ENCODE results near the gene UBA52.
A peak's percentile ranks its signal among the peaks of the same experiment; 100 is the strongest.
"Not testable (repeated sequence)": the region's sequence is repeated elsewhere in the genome, so short reads cannot be mapped to it uniquely, and the experiment has no call there.

Gene UBA52

DNA sequence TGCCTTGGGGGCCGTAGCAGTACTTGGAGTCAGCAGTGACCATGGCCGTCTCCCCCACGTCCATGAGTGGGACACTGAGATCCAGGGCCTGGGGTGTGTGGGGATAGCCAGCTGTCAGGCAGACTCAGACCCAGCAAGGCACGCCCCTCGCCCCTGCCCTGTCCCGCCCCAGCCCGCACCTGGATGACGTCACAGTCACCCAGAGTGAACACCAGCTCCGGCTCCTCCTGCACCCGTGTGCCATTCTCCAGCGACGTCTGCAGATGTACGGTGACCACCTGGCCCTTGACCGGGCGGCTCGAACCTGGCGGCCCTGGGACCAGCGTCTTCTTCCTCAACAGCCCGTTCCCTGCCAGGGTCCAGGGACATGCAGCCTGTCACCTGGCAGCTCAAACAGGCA is 32.3 kb upstream of the UBA52 start:
- H3K79me1 ChIP-seq (ENCODE audit: low read length) = peaks cover 10% of the 10 kb centered on the region
- no peak overlapping the region for H4K8ac ChIP-seq (ENCODE audit: low read depth, low read length)
- no CpG with 5 or more reads among the region's 19 CpGs for WGBS (ENCODE audit: extremely low coverage, insufficient coverage, insufficient read length)
- no peak overlapping the region for H2BK12ac ChIP-seq (ENCODE audit: low read length)
- H3K4me1 ChIP-seq (ENCODE audit: control insufficient read depth in 1 of 2, insufficient read depth in 2 of 2, low read length in 2 of 2) = peaks cover 6 to 13% of the 10 kb centered on the region in 2 experiments
- no peak overlapping the region for H3K4ac ChIP-seq (ENCODE audit: low read depth, low read length)
- H4K12ac ChIP-seq (ENCODE audit: low read depth, low read length) = no peak overlapping the region
- no peak overlapping the region for H2BK120ac ChIP-seq (ENCODE audit: insufficient read depth, low read length, poor library complexity)
- no peak overlapping the region for H3K23ac ChIP-seq (ENCODE audit: low read length)
- no peak overlapping the region for H2AK5ac ChIP-seq (ENCODE audit: low read length)
- DNase-seq = no peak
- no peak overlapping the region for H3K4me3 ChIP-seq (ENCODE audit: low read depth, low read length)
- H3K14ac ChIP-seq (ENCODE audit: low read length) = no peak overlapping the region
- H3K18ac ChIP-seq (ENCODE audit: low read length) = peak overlapping the region; percentile 22
- H2AFZ ChIP-seq (ENCODE audit: insufficient read depth, low read length, poor library complexity) = no peak overlapping the region
- H4K91ac ChIP-seq (ENCODE audit: low read depth, low read length) = no peak overlapping the region
- peaks cover 8% of the 10 kb centered on the region for H3K79me2 ChIP-seq (ENCODE audit: control insufficient read depth, insufficient read depth, low read length, poor library complexity)
- H3K9me3 ChIP-seq (ENCODE audit: insufficient read depth, low read depth, low read length) = peaks cover under 1% of the 10 kb centered on the region
- H3K36me3 ChIP-seq (ENCODE audit: control insufficient read depth in 1 of 2, insufficient read depth in 2 of 2, low read length in 2 of 2) = peaks cover 50 to 53% of the 10 kb centered on the region in 2 experiments
- H3K27me3 ChIP-seq (ENCODE audit: insufficient read depth, low read length) = no peaks in the 10 kb centered on the region
- no peak overlapping the region for H3K9ac ChIP-seq (ENCODE audit: low read length)
- H3K4me2 ChIP-seq (ENCODE audit: low read length) = no peak overlapping the region
- H2BK5ac ChIP-seq (ENCODE audit: low read depth, low read length, poor library complexity) = no peak overlapping the region
- H3K27ac ChIP-seq (ENCODE audit: low read depth, low read length) = no peak overlapping the region

DNA sequence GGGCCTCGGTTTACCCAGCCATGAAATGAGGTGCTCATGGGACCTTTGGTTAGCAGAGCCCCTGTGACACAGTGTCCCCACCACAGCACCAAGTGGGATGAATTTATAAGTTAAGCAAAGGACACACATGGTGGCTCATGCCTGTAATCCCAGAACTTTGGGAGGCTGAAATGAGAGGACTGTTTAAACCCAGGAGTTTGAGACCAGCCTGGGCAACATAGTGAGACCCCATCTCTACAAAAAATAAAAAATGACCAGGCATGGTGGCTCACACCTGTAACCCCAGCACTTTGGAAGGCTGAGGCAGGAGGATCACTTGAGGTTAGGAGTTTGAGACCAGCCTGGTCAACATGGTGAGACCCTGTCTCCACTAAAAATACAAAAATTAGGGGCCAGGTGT is 31.5 kb upstream of the UBA52 start:
- not testable (repeated sequence) for H3K79me2 ChIP-seq (ENCODE audit: control insufficient read depth, insufficient read depth, low read length, poor library complexity); H3K23ac ChIP-seq (ENCODE audit: low read length); H3K9me3 ChIP-seq (ENCODE audit: insufficient read depth, low read depth, low read length); H2AK5ac ChIP-seq (ENCODE audit: low read length); H2BK5ac ChIP-seq (ENCODE audit: low read depth, low read length, poor library complexity); H4K8ac ChIP-seq (ENCODE audit: low read depth, low read length); H4K12ac ChIP-seq (ENCODE audit: low read depth, low read length); H3K14ac ChIP-seq (ENCODE audit: low read length); H3K27me3 ChIP-seq (ENCODE audit: insufficient read depth, low read length); H3K18ac ChIP-seq (ENCODE audit: low read length); H3K4me2 ChIP-seq (ENCODE audit: low read length); H3K4me3 ChIP-seq (ENCODE audit: low read depth, low read length); H4K91ac ChIP-seq (ENCODE audit: low read depth, low read length); H3K9ac ChIP-seq (ENCODE audit: low read length); H2AFZ ChIP-seq (ENCODE audit: insufficient read depth, low read length, poor library complexity); H2BK120ac ChIP-seq (ENCODE audit: insufficient read depth, low read length, poor library complexity); DNase-seq; H2BK12ac ChIP-seq (ENCODE audit: low read length); H3K4ac ChIP-seq (ENCODE audit: low read depth, low read length); H3K27ac ChIP-seq (ENCODE audit: low read depth, low read length)
- peaks cover 6 to 13% of the 10 kb centered on the region in 2 experiments for H3K4me1 ChIP-seq (ENCODE audit: control insufficient read depth in 1 of 2, insufficient read depth in 2 of 2, low read length in 2 of 2)
- no CpG with 5 or more reads among the region's 1 CpG for WGBS (ENCODE audit: extremely low coverage, insufficient coverage, insufficient read length)
- H3K36me3 ChIP-seq (ENCODE audit: control insufficient read depth in 1 of 2, insufficient read depth in 2 of 2, low read length in 2 of 2) = peaks cover 46 to 51% of the 10 kb centered on the region in 2 experiments
- peaks cover 10% of the 10 kb centered on the region for H3K79me1 ChIP-seq (ENCODE audit: low read length)

DNA sequence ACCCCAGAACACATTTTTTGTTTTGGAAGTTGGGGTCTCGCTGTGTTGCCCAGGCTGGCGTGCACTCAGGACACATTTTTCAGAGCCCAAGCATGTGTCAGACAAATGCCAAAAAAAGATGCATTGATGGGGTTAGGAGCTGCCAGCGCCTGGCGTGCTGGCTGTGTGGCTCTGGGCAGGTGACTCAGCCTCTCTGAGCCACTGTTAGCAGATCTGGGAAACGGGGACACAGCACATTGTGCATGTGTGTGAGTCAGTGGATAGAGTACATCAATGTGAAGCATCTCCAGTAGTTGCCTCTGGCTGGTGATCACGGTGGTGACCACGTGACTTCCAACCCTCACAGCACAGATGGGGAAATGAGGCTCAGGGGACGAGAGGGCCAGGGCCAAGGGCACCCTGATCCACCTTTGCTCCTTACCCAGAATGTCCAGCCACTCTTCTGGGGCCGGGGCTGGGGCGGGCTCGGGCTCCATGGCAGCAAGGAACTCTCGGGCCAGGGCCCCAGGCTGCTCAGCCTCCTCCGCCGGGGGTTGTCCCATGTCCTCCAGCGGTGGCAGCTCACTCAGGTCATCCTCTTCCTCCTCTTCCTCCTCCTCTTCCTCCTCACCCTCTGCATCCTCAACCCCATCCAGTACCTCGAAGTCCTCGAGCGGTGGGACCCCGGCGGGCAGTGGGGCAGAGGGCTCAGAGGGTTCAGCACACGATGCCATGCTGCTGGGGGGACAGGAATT is 30.2 kb upstream of the UBA52 start:
- Histone ChIP-seq H3K4me3 (ENCODE audit: low read depth, low read length) (no peak overlapping the region), H3K9ac (ENCODE audit: low read length) (no peak overlapping the region), H3K79me1 (ENCODE audit: low read length) (peaks cover 10% of the 10 kb centered on the region), H3K27ac (ENCODE audit: low read depth, low read length) (no peak overlapping the region), H3K4ac (ENCODE audit: low read depth, low read length) (no peak overlapping the region), H3K23ac (ENCODE audit: low read length) (no peak overlapping the region), H3K36me3 (ENCODE audit: control insufficient read depth in 1 of 2, insufficient read depth in 2 of 2, low read length in 2 of 2) (peaks cover 36 to 41% of the 10 kb centered on the region in 2 experiments), H4K12ac (ENCODE audit: low read depth, low read length) (peak overlapping the region; percentile 6), H4K91ac (ENCODE audit: low read depth, low read length) (no peak overlapping the region), H2AFZ (ENCODE audit: insufficient read depth, low read length, poor library complexity) (no peak overlapping the region), H3K27me3 (ENCODE audit: insufficient read depth, low read length) (no peaks in the 10 kb centered on the region), H4K8ac (ENCODE audit: low read depth, low read length) (peak overlapping the region; percentile 1), H3K4me1 (ENCODE audit: control insufficient read depth in 1 of 2, insufficient read depth in 2 of 2, low read length in 2 of 2) (peaks cover 6 to 13% of the 10 kb centered on the region in 2 experiments), H2BK12ac (ENCODE audit: low read length) (no peak overlapping the region), H3K9me3 (ENCODE audit: insufficient read depth, low read depth, low read length) (no peaks in the 10 kb centered on the region), H3K79me2 (ENCODE audit: control insufficient read depth, insufficient read depth, low read length, poor library complexity) (peaks cover 8% of the 10 kb centered on the region), H3K4me2 (ENCODE audit: low read length) (no peak overlapping the region), H3K18ac (ENCODE audit: low read length) (peak overlapping the region; percentile 12), H2BK5ac (ENCODE audit: low read depth, low read length, poor library complexity) (no peak overlapping the region), H2BK120ac (ENCODE audit: insufficient read depth, low read length, poor library complexity) (no peak overlapping the region), H2AK5ac (ENCODE audit: low read length) (no peak overlapping the region), H3K14ac (ENCODE audit: low read length) (no peak overlapping the region)
- peak; percentile 91 to 92 for DNase-seq
- WGBS (ENCODE audit: extremely low coverage, insufficient coverage, insufficient read length) = no CpG with 5 or more reads among the region's 21 CpGs

DNA sequence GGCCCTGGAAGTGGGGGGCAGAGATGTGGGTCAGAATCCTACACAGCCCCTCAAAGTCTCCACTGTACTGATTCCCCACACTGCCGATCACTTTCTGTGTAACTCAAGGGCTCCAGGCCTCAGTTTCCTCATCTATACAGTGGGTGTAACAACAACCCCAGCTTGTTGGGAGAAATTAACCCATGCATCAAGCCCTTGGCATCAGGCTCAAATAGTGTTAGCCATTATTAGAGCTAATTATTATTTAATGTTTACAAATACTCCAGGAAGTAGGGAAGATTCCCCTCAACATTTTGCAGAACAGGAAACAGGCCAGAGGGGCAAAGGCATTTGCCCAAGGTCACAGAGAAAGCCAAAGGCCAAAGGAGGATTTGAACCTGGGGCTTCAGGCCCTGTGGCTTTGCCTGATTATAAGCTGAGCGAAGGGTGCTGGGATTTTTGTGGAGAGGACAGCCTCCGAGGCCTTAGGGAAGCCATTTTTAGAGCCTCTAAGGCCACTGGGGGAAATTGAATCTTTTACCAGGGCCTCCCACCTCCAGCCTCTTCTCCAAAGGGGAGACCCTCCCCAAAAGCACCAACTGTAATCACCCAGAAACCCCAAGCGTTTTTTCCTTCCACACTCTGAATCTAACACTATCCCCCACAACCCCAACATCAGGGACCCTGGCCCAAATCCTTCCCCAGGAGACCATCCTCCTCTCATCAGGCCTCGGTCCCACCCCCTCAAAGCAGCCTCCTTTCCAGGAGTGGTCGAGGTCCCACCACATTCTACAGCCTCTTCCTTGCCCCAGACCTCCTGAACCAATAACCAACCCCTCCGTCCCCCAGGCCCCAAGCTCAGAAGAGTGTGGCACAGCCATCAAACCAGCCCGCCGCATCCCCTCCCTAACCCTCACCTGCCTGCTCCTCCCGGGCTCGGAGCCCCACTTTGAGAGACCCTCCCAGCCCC is 29.4 kb upstream of the UBA52 start:
- Histone ChIP-seq H3K23ac (ENCODE audit: low read length) (no peak overlapping the region), H3K14ac (ENCODE audit: low read length) (peak overlapping the region; percentile 16), H3K4ac (ENCODE audit: low read depth, low read length) (peak overlapping the region; percentile 91), H2AFZ (ENCODE audit: insufficient read depth, low read length, poor library complexity) (no peak overlapping the region), H3K4me2 (ENCODE audit: low read length) (peak overlapping the region; percentile 57), H3K4me1 (ENCODE audit: control insufficient read depth in 1 of 2, insufficient read depth in 2 of 2, low read length in 2 of 2) (peaks cover 6 to 13% of the 10 kb centered on the region in 2 experiments), H4K8ac (ENCODE audit: low read depth, low read length) (peak overlapping the region; percentile 63), H2BK120ac (ENCODE audit: insufficient read depth, low read length, poor library complexity) (peak overlapping the region; percentile 39), H2BK12ac (ENCODE audit: low read length) (peak overlapping the region; percentile 32), H3K36me3 (ENCODE audit: control insufficient read depth in 1 of 2, insufficient read depth in 2 of 2, low read length in 2 of 2) (peaks cover 31 to 32% of the 10 kb centered on the region in 2 experiments), H2BK5ac (ENCODE audit: low read depth, low read length, poor library complexity) (no peak overlapping the region), H4K12ac (ENCODE audit: low read depth, low read length) (peak overlapping the region; percentile 89), H3K18ac (ENCODE audit: low read length) (peak overlapping the region; percentile 60), H3K27ac (ENCODE audit: low read depth, low read length) (no peak overlapping the region), H3K4me3 (ENCODE audit: low read depth, low read length) (peak overlapping the region; percentile 87), H3K27me3 (ENCODE audit: insufficient read depth, low read length) (no peaks in the 10 kb centered on the region), H2AK5ac (ENCODE audit: low read length) (peak overlapping the region; percentile 23), H3K79me1 (ENCODE audit: low read length) (peaks cover 10% of the 10 kb centered on the region), H3K9ac (ENCODE audit: low read length) (no peak overlapping the region), H4K91ac (ENCODE audit: low read depth, low read length) (peak overlapping the region; percentile 36), H3K9me3 (ENCODE audit: insufficient read depth, low read depth, low read length) (no peaks in the 10 kb centered on the region), H3K79me2 (ENCODE audit: control insufficient read depth, insufficient read depth, low read length, poor library complexity) (peaks cover 8% of the 10 kb centered on the region)
- no CpG with 5 or more reads among the region's 11 CpGs for WGBS (ENCODE audit: extremely low coverage, insufficient coverage, insufficient read length)
- DNase-seq = peak in 1 of 2 donors; percentile 20

Measured in trophoblast cell (in vitro differentiated cells and primary cell).